HepG2 (cell line): ENCODE data around the gene GSTT2. TPM values are rescaled to one million over a fixed set of nuclear protein-coding genes. Genes with fewer than 3 reads are reported as not detected.
A peak's percentile ranks its signal among the peaks of the same experiment; 100 is the strongest.

ENCODE experiments used
- CCAR2 ChIP-seq: fragments of 200-400 bp; formaldehyde crosslinking; optimal IDR thresholded peaks from 2 replicates; pipeline ENCODE3; 2018; ENCODE audit warnings: low read depth, mild to moderate bottlenecking, low read length, moderate library complexity
- CEBPG ChIP-seq: IDR thresholded peaks from 2 replicates; pipeline ENCODE4 v1.6.1; 2016
- DMAP1 ChIP-seq: IDR thresholded peaks from 2 replicates; pipeline ENCODE4 v1.6.1; 2016
- FOXP4 ChIP-seq: sonication (generic); formaldehyde crosslinking; IDR thresholded peaks from 2 replicates; pipeline ENCODE4 v1.4.0; 2020; ENCODE audit warnings: missing genetic modification reagents
- KAT2B ChIP-seq: fragments of 150-350 bp; IDR thresholded peaks from 2 replicates; pipeline ENCODE4 v1.6.1; 2014; ENCODE audit warnings: low read depth, low read length, borderline replicate concordance
- NFE2L1 ChIP-seq: sonication (generic); formaldehyde crosslinking; IDR thresholded peaks from 2 replicates; pipeline ENCODE4 v1.4.0; 2020; ENCODE audit warnings: missing genetic modification reagents, mild to moderate bottlenecking, borderline replicate concordance
- NFYB ChIP-seq: sonication (generic); formaldehyde crosslinking; IDR thresholded peaks from 2 replicates; pipeline ENCODE4 v1.4.0; 2020; ENCODE audit warnings: missing genetic modification reagents
- PHF8 ChIP-seq: sonication (generic); formaldehyde crosslinking; IDR thresholded peaks from 2 replicates; pipeline ENCODE4 v1.5.0; 2020; ENCODE audit warnings: missing genetic modification reagents
- SALL1 ChIP-seq: sonication (generic); formaldehyde crosslinking; IDR thresholded peaks from 2 replicates; pipeline ENCODE4 v1.8.0; 2022; ENCODE audit warnings: mild to moderate bottlenecking, missing genetic modification reagents
- SOX6 ChIP-seq, 2 experiments: fragments of 450-650 bp in 1 of 2; sonication (generic) in 1 of 2; formaldehyde crosslinking in 1 of 2; IDR thresholded peaks; 2 replicates each; pipeline versions ENCODE4 v1.4.0 to v1.6.1; 2017 to 2020; ENCODE audit warnings: antibody characterized with exemption in 1 of 2, mild to moderate bottlenecking in 1 of 2, missing genetic modification reagents in 1 of 2
- SRY ChIP-seq: sonication (generic); formaldehyde crosslinking; IDR thresholded peaks from 2 replicates; pipeline ENCODE4 v1.8.0; 2022; ENCODE audit warnings: mild to moderate bottlenecking, missing genetic modification reagents
- TBX2 ChIP-seq: sonication (generic); formaldehyde crosslinking; IDR thresholded peaks from 2 replicates; pipeline ENCODE4 v1.5.0; 2020; ENCODE audit warnings: missing genetic modification reagents, mild to moderate bottlenecking, borderline replicate concordance
- TEAD3 ChIP-seq: optimal IDR thresholded peaks from 2 replicates; pipeline ENCODE3; 2016; ENCODE audit warnings: borderline replicate concordance
- ZBTB39 ChIP-seq: sonication (generic); formaldehyde crosslinking; IDR thresholded peaks from 2 replicates; pipeline ENCODE4 v1.5.0; 2020; ENCODE audit warnings: missing genetic modification reagents
- ZNF225 ChIP-seq: sonication (generic); formaldehyde crosslinking; IDR thresholded peaks from 2 replicates; pipeline ENCODE4 v1.4.0; 2020; ENCODE audit warnings: mild to moderate bottlenecking, missing genetic modification reagents
- ZNF335 ChIP-seq: sonication (generic); formaldehyde crosslinking; IDR thresholded peaks from 2 replicates; pipeline ENCODE4 v1.4.0; 2020; ENCODE audit warnings: missing genetic modification reagents
- ZNF350 ChIP-seq: sonication (generic); formaldehyde crosslinking; IDR thresholded peaks from 2 replicates; pipeline ENCODE4 v1.4.0; 2020; ENCODE audit warnings: mild to moderate bottlenecking, low read depth, missing genetic modification reagents, borderline replicate concordance
- ZNF558 ChIP-seq: sonication (generic); formaldehyde crosslinking; IDR thresholded peaks from 2 replicates; pipeline ENCODE4 v1.9.0; 2022; ENCODE audit warnings: mild to moderate bottlenecking, missing genetic modification reagents, borderline replicate concordance
- ZNF574 ChIP-seq: sonication (generic); formaldehyde crosslinking; IDR thresholded peaks from 2 replicates; pipeline ENCODE4 v1.4.0; 2020; ENCODE audit warnings: missing genetic modification reagents
- ZNF580 ChIP-seq: IDR thresholded peaks from 2 replicates; pipeline ENCODE4 v1.6.1; 2016; ENCODE audit warnings: low read depth, borderline replicate concordance
- ZNF770 ChIP-seq: sonication (generic); formaldehyde crosslinking; IDR thresholded peaks from 2 replicates; pipeline ENCODE4 v1.5.0; 2020; ENCODE audit warnings: mild to moderate bottlenecking, missing genetic modification reagents
- polyA plus RNA-seq, 8 experiments: library from polyadenylated mRNA; depleted of rRNA in 3 of 8; stranded (reverse) in 7 of 8; unstranded in 1 of 8; fragments of >200 nt; fragmentation: Illumina TruSeq in 4 of 8; extraction: Trizol in 4 of 8; gene quantifications; 2 replicates each; pipeline versions ENCODE4 v1.2.1 to v1.2.3, GENCODE V29; 2011 to 2016; ENCODE audit warnings: low read depth in 4 of 8, missing spikeins in 1 of 8, mixed read lengths in 1 of 8; ENCODE audit not compliant: insufficient read depth in 1 of 8
- total RNA-seq, 5 experiments: library from RNA; depleted of rRNA; stranded (reverse); fragments of >200 nt; fragmentation: Illumina TruSeq; extraction: Trizol; gene quantifications; 2 replicates each; pipeline ENCODE4 v1.2.3, GENCODE V29; 2016; ENCODE audit warnings: low read depth in 1 of 5

The GSTT2 gene
- total and polyA plus RNA-seq, 2 of the 13 experiments (the other 11 are each of a cell fraction or from before 2014, with no cell fraction given) = not detected

GRCh38 chr22:24025475-24025874 lies 45.5 kb downstream of the GSTT2 start (continued):
- TF ChIP-seq SRY = no peak
- no peak for TF ChIP-seq ZNF335 (CRISPR knock-in tag)
- no peak for TF ChIP-seq NFE2L1
- no peak for TF ChIP-seq ZNF558 (CRISPR knock-in tag)
- no peak for TF ChIP-seq SOX6 (IDR thresholded peaks at IDR 0.05)
- peak; percentile 88 for TF ChIP-seq SOX6 (CRISPR knock-in tag; IDR thresholded peaks at IDR 0.05)
- TF ChIP-seq SALL1 (CRISPR knock-in tag) = peak; percentile 46
- TF ChIP-seq PHF8 (CRISPR knock-in tag) = no peak
- no peak for TF ChIP-seq CCAR2
- no peak; the same call in 1 of the 2 replicates for TF ChIP-seq ZNF350 (CRISPR knock-in tag)
- no peak for TF ChIP-seq ZNF580 (CRISPR knock-in tag)
- TF ChIP-seq KAT2B = no peak
- 0 out of 2 replicates have a peak, but pooled peaks have one; percentile 28 for TF ChIP-seq ZNF574
- TF ChIP-seq DMAP1 (CRISPR knock-in tag) = no peak
- TF ChIP-seq FOXP4 (CRISPR knock-in tag) = peak; percentile 82
- no peak for TF ChIP-seq NFYB
- no peak for TF ChIP-seq ZNF225 (CRISPR knock-in tag)
- no peak for TF ChIP-seq TEAD3 (CRISPR knock-in tag)
- peak; percentile 63 for TF ChIP-seq CEBPG (CRISPR knock-in tag)
- peak; percentile 90 for TF ChIP-seq ZNF770
- peak; percentile 60; the same call in 1 of the 2 replicates for TF ChIP-seq TBX2
- TF ChIP-seq ZBTB39 (CRISPR knock-in tag) = no peak
